Progenitor cell of endocrine pancreas (in vitro differentiated cells): ENCODE measurements around the gene TEX264. TPM values are rescaled to one million over a fixed set of nuclear protein-coding genes. Genes with fewer than 3 reads are reported as not detected.

Experiments used
- DNase-seq: peaks from one replicate; pipeline ENCODE4 v3.0.0; 2021; ENCODE audit warnings: low spot score; ENCODE audit not compliant: unreplicated experiment
- H3K27ac Mint-ChIP-seq: 2 replicates; pipeline ENCODE4 v1.8.0; 2021; ENCODE audit warnings: mild to moderate bottlenecking, moderate library complexity, mixed read lengths
- H3K27me3 Mint-ChIP-seq: 2 replicates; pipeline ENCODE4 v1.8.0; 2021; ENCODE audit warnings: mixed read lengths
- H3K36me3 Mint-ChIP-seq: 2 replicates; pipeline ENCODE4 v1.8.0; 2022; ENCODE audit warnings: mixed read lengths; ENCODE audit not compliant: insufficient read depth
- H3K4me1 Mint-ChIP-seq: 2 replicates; pipeline ENCODE4 v1.8.0; 2021; ENCODE audit warnings: low read depth, mixed read lengths
- H3K4me3 Mint-ChIP-seq: 2 replicates; pipeline ENCODE4 v1.8.0; 2021; ENCODE audit warnings: low read depth, mild to moderate bottlenecking, moderate library complexity, mixed read lengths
- H3K9me3 Mint-ChIP-seq: 2 replicates; pipeline ENCODE4 v1.8.0; 2021; ENCODE audit warnings: low read depth, mixed read lengths
- CTCF ChIP-seq: fragments of 200-600 bp; sonication (generic); IDR thresholded peaks from one replicate; pipeline ENCODE4 v1.5.0; 2021; ENCODE audit warnings: antibody characterized with exemption, mild to moderate bottlenecking; ENCODE audit not compliant: unreplicated experiment
- total RNA-seq: library from RNA; stranded (reverse); gene quantifications from 2 replicates; pipeline ENCODE4 v1.2.1, GENCODE V29; 2021

Gene TEX264
- total RNA-seq, 1 donor from 2014 or later: 29.6 TPM

DNA sequence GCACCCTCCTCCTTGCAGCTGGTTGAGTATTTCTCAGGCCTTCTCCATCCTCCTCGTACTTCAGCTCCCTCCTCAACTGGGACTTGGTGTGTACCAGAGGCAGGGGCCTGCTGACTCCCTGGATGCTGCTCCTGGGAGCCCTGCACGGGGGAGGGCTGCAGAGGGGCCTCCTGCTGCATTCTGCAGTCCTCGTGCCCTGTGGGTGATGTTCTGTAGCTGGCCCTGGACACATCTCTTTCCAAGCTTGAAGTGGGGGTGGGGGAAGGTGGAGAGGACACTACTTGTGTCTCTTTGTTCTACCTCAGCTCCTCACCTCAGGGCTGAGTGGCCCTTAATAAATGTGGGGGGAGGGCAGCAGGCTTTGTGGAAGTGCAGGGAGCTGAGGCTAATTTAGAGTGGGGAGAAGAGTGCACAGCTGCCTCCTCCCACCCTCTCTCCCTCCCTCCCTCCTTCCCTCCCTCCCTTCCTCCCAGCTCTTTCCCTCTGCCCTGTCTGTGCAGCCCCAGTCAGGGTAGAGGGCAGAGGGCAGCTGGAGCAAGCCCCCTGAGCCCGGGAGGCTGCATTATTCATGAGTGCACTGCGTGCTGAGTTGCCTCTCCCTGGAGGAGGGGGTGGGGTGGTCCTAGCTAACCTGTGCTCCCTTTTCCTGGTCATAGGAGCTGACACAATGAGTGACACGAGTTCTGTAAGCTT lies 32.2 kb downstream of the TEX264 start:
- peaks cover 2% of the 10 kb centered on the region for H3K4me1 Mint-ChIP-seq
- DNase-seq: no peak
- no peak overlapping the region for H3K27ac Mint-ChIP-seq
- TF ChIP-seq CTCF: no peak
- H3K4me3 Mint-ChIP-seq: no peak overlapping the region
- no peaks in the 10 kb centered on the region for H3K9me3 Mint-ChIP-seq
- peaks cover 12% of the 10 kb centered on the region for H3K27me3 Mint-ChIP-seq
- peaks cover 3% of the 10 kb centered on the region for H3K36me3 Mint-ChIP-seq

GRCh38 chr3:51703761-51704510 lies 32.9 kb downstream of the TEX264 start:
- Mint-ChIP-seq H3K27ac (no peak overlapping the region), H3K4me3 (no peak overlapping the region), H3K36me3 (peaks cover 1% of the 10 kb centered on the region), H3K4me1 (peaks cover 2% of the 10 kb centered on the region), H3K27me3 (peaks cover 19% of the 10 kb centered on the region), H3K9me3 (no peaks in the 10 kb centered on the region)
- no peak for DNase-seq
- no peak for TF ChIP-seq CTCF

- Mint-ChIP-seq H3K27ac (no peak overlapping the region), H3K27me3 (peaks cover 24% of the 10 kb centered on the region), H3K4me3 (no peak overlapping the region), H3K36me3 (no peaks in the 10 kb centered on the region), H3K9me3 (no peaks in the 10 kb centered on the region), H3K4me1 (peaks cover 2% of the 10 kb centered on the region)
- DNase-seq: no peak
- no peak for TF ChIP-seq CTCF
These were observed 33.5 kb downstream of the TEX264 start for GRCh38 chr3:51704511-51704950.

DNA sequence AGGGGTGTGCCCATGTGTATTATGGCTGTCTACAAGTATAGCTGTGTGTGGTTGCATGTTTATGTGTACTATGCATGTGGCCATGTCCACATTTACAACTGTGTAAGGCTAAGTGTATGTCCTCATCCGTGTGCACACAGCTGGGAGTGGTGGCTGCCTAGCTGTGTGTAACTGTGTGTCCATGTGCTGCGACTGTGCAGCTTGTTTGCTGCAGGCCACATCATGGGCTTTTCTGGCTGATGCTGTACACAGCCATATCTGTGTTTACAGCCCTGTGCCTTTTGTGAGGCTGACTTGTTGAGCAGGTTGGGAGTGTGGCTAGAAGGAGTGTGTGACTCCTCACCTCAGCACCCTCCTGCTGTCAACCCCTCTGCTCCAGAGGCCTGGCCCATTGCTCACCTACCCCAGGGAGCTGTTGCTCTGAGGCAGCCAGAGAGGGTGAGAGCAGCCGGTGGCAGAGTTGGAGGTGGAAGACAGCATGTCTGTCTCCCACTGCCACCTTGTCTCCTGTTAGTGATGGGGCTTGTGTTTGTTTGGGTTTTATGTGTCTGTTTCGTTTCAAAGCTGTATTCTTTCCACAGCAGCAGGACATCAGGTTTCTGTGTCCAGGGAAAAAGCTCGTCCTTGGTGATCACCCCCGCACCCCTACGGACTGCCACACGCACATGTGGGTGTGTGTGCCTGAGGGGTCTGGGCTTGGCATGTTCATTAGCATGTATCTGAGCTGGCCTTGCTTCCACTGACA lies 34.4 kb downstream of the TEX264 start:
- H3K27me3 Mint-ChIP-seq: peaks cover 24% of the 10 kb centered on the region
- TF ChIP-seq CTCF: no peak
- H3K36me3 Mint-ChIP-seq: no peaks in the 10 kb centered on the region
- H3K27ac Mint-ChIP-seq: no peak overlapping the region
- no peak overlapping the region for H3K4me3 Mint-ChIP-seq
- no peaks in the 10 kb centered on the region for H3K9me3 Mint-ChIP-seq
- peaks cover 2% of the 10 kb centered on the region for H3K4me1 Mint-ChIP-seq
- no peak for DNase-seq

GRCh38 chr3:51706021-51706485 lies 35.0 kb downstream of the TEX264 start:
- no peak overlapping the region for H3K4me3 Mint-ChIP-seq
- H3K27me3 Mint-ChIP-seq: peaks cover 24% of the 10 kb centered on the region

More at GRCh38 chr3:51706021-51706485, 35.0 kb downstream of the TEX264 start:
- H3K9me3 Mint-ChIP-seq: no peaks in the 10 kb centered on the region
- no peak for TF ChIP-seq CTCF
- DNase-seq: no peak
- H3K36me3 Mint-ChIP-seq: no peaks in the 10 kb centered on the region
- H3K4me1 Mint-ChIP-seq: peaks cover 2% of the 10 kb centered on the region
- no peak overlapping the region for H3K27ac Mint-ChIP-seq
